ENCODE results near the gene CIROP.
"Not testable (repeated sequence)": the region's sequence is repeated elsewhere in the genome, so short reads cannot be mapped to it uniquely, and the experiment has no call there.

CIROP gene

DNA sequence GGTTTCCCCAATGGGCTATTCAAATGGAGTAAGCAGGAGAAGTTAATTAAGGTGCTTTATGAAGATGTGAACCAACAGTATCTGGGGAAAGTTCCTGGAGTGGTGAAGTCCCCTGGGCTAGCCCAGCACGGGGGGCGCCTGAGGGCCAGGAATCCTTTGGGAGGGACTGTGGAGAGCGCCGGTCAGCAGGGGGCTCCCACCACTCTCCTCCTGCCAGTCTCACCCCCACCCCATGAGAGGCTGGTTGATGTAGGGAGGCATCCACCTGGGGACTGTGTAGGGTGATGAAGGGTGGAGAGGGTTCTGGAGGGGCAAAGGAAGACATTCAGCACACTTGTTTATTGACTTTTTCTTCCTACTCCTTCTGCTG lies 9.9 kb upstream of the CIROP start:
- DNase-seq (ENCODE audit: low read depth), result no peak

DNA sequence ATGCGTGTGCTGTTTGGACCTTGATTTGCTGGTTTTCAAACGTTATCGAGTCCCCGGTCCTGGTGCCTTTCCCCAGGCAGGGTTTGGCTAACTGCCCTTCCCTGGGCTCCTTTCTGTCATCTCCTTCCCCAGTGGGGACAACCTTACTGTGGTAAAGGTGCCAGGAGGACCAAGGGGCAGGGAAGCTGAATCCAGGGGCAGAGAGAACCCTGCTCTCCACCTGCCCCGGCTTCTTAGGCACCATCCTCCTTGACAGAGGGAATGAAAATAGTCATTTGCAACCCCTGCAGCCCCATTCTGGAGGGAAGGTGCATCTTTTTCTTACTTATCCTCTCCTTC lies 9.3 kb upstream of the CIROP start:
- no peak for DNase-seq (ENCODE audit: low read depth)

DNA sequence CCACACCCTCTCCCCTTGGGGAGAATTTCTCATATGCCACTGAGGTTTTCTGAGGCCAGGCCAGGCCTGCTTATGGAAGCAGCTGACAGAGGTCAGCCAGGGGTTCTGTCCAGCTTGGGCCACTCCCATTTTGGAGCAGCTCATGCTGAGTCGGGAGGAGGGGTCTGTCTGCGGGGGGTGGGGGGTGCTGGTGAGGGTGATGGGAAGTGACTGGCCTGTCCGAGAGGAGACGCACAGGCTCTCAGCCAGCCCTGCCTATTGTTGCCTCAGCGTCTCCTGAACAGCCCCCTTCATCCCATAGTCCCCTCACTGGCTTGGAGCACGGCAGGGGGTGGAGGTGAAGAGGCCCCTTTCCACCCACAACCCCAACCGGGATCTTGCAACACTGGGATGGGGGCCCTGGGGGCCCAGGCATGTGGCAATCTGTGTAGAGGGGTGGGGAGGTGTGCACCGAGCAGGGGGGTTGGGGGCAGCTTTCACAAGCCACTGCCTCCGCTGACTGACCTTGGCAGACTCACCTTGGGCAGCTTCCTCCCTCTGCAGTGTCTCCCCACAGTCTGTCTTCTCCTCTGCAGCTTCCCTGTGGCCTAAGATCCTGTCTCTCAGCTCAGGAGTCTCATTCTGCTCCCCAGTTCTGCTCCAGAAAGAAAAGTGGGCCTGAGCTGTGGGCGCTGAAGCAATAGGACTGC lies 8.8 kb upstream of the CIROP start:
- DNase-seq (ENCODE audit: low read depth), result no peak

DNA sequence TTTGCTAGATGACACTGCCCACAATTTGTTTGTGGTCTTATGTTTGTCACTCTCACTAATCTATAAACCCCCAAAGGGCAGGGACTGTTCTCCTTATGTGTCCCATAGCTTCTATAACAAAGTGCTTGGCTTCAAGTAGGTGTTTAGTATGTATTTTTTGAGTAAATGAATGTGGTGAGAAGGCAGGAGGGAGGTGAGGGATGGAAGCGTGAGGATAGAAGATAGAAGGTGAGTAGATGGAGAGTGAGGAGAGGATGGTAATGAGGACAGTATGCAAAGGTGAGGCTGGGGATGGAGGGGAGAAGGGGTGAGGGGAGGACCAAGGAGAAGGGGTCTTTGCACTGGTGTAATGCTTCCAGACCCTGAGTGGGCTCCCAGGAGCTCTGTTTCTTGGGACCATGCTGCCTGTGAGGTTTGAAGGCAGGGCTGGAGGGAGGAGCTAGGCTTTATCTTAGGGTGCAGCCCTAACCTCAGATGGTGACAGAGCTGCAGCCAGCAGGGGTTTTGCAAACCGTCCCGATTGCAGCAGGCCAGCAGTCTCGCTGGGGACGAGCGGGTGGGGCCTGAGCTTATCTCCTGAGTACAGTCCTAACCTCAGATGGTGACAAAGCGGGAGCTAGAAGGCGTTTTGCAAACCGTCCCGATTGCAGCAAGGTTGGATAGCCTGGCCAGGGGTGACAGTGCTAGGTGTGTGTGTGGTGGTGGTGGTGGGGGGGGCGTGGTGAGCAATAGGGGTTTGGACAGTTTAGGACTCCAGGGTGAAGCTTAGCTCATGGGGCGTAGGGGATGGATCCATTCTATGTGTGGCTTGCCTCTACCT lies 7.8 kb upstream of the CIROP start:
- DNase-seq (ENCODE audit: low read depth), result no peak

DNA sequence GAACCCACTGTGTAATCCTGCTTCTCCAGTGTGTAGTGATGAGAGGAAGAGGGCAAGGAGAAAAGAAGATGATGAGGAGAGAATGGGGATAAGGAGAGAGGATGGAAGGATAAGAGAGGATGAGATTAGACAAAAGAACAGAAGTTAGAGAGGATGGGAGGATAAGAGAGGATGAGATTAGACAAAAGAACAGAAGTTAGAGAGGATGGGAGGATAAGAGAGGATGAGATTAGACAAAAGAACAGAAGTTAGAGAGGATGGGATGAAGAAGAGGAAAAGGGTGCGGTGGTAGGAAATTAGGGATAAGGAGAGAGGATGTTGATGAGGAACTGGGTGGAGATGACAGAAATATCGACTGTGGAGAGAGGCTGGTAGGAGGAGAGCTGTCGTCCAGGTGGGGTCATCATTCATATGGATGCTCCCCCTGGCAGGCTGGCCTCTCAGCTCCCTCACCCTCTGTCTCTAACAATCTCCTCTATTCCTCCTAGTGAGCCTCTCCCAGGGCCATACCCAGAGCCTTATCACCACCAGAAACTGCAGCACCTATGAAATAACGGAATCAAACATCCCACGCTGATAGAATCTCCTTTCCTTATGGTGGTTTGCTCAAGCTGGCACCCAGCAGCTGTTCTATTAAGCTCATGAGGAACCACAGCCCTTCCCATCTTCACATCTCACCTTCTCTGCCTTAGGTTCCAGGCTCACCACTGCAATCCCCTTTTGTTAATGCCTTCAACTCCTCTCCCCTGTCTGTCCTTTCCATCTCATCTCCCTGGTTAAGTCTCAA lies 6.0 kb upstream of the CIROP start:
- no peak for DNase-seq (ENCODE audit: low read depth)

DNA sequence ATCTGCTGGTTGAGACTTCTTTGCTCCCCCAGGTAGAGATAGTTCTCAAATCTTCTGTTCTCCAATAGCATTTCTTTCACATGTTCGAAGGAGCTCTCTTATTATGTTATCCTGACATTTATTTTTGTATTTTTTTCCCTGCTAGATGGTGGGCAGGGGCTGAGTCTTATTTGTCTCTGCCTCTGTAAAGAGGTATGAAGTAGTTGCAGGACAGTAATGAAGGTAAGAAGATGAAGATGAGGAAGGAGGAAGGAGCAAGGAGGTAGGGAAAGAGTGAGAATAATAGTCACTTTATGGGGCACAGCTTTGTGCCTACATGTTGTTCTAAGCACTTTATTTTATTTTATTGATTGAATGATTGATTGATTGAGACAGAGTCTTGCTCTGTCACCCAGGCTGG lies 5.0 kb upstream of the CIROP start:
- no peak for DNase-seq (ENCODE audit: low read depth)

DNA sequence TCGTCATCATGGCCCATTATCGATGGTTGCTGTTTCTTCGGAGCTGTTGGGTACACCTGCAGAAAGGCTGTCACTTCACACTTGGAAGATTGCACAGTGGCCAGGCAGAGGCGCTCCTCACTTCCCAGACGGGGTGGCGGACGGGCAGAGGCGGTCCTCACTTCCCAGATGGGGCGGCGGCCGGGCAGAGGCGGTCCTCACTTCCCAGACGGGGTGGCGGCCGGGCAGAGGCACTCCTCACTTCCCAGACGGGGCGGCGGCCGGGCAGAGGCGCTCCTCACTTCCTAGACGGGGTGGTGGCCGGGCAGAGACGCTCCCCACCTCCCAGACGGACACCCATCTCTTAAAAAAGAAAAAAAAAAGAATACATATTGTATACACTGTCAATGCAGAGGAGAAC lies 3.4 kb upstream of the CIROP start:
- not testable (repeated sequence) for DNase-seq (ENCODE audit: low read depth)

DNA sequence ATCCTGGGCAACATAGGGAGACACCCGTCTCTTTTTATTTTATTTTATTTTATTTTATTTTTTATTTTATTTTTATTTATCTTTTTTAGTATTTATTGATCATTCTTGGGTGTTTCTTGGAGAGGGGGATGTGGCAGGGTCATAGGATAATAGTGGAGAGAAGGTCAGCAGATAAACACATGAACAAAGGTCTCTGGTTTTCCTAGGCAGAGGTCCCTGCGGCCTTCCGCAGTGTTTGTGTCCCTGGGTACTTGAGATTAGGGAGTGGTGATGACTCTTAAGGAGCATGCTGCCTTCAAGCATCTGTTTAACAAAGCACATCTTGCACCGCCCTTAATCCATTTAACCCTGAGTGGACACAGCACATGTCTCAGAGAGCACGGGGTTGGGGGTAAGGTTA lies 2.8 kb upstream of the CIROP start:
- not testable (repeated sequence) for DNase-seq (ENCODE audit: low read depth)

DNA sequence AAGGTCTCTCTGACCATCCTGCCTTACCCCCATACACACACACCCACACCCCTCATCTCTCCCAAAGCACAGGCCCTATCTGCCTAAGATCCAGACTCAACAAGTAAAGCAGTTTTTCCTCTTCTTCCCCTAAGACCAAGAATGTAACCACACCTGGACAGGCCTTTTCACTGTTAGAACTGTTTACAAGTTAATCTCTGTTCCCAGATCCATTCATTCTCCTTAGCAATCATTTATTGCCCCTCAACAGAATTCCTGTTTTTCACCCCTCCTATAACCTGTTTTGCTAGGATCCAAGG lies 1.9 kb upstream of the CIROP start:
- DNase-seq (ENCODE audit: low read depth), result no peak

DNA sequence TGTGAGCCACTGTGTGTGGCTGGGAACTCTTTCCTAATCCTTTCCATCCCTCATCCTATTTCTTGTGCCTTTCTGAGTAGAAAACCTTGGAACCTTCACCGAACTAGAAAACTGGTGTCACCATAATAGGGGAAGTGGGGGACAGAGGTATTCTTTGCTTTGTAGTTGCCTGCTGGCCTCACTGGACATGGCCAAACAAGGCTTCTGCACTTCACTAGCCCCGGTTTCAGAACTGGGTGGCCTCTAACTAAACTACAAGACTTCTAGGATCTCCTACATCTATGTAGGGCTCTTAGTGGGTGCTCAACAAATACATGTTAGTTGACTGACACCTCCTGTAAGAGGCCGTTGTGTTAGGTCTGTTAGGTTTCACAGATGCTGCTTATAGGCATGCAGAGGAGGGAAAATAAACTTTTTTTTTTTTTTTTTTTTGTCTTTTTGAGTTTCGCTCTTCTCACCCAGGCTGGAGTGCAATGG lies 597 bp upstream of the CIROP start:
- no peak for DNase-seq (ENCODE audit: low read depth)

DNA sequence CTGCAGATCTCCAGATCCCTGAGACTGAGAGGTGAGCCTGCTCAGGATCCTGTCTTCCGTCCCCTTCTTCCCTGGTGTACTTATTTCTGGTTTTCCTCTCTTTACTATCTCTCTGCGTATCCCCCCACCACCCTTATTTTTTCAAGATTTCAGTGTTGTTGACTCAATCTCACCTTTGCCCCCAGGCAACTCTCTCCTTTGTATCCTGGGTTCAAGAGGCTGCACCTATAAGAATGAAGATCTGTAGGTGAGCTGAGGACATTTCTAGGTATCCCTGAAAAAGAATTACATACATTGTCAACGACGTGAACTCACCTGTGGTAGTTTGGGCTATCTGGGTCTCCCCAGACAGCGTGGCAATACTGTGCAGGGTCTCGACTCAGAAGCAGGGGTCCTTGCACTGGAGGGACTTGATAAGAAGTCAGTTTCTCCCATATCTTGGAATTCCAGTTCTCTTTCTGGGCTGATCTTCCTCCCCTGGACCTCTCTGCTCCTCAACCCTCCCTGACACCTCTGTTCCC lies 659 bp downstream of the CIROP start:
- no peak for DNase-seq (ENCODE audit: low read depth)

DNA sequence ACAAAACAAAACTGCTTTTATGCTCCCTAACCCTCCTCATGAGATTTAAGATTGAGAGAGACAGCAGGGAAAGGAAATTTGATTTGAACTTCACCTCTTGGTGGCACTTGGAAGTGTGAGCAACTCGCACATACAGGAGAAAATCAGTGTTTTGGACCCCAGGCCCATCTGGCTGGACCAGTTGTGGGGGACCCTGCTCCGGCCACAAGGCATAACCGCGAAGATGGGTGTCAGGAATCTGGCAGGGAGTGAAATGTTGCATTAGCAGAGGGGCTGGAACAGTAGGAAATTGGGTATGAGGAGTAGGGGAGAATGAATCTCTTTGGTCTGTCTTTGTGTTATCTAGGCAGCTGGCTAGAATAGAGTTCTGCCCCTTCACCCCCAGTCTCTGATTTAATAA lies 1.2 kb downstream of the CIROP start:
- no peak for DNase-seq (ENCODE audit: low read depth)

DNA sequence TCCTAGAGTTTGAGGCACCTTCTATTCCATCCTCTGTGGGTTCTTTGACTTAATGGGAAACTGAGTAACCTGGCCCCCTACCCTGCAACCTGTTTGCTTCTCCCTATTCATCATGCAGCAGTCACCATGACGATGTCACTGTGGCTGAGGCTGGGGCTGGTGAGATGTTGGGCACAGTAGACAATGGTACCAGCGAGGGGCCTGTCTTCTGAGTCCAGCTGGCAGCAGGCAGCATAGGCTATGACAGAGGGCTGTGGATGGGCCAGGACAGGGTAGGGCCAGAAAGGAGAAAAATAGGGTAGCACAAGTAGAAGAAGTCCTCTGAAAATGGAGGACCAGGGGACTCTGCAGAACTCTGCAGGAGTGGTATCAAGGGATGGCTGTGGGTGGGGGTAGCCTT lies 2.0 kb downstream of the CIROP start:
- no peak for DNase-seq (ENCODE audit: low read depth)

DNA sequence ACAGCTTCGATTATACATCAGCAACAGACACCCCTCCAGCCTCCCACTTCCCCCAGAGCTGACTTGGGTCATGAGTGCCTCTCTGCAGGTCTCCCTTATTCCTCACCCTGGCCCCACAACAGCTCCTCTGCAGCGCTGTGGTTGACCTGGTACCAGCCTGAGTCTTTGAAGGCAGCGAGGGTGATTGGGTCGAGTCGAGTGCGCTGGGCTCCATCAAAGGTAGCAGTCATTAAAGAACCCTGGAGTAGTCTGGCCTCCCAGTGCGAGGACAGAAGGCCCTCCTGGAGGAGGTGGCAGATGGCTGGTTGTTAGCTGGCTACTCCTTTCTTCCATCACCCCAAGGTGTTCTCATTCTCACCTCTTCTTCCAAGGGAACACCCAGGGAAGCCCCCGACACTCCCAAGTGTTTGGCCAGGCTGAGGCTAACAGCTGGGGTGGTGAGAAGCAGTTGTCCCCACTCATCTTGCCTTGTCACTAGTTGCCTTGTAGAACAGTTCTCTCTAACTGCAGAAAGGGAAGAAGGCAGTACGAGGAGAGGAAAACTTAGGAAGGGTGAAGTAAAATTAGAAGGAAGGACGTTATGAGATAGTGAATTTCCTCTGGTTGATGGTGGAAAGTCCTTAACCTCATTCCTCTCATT lies 2.7 kb downstream of the CIROP start:
- DNase-seq (ENCODE audit: low read depth), result no peak

DNA sequence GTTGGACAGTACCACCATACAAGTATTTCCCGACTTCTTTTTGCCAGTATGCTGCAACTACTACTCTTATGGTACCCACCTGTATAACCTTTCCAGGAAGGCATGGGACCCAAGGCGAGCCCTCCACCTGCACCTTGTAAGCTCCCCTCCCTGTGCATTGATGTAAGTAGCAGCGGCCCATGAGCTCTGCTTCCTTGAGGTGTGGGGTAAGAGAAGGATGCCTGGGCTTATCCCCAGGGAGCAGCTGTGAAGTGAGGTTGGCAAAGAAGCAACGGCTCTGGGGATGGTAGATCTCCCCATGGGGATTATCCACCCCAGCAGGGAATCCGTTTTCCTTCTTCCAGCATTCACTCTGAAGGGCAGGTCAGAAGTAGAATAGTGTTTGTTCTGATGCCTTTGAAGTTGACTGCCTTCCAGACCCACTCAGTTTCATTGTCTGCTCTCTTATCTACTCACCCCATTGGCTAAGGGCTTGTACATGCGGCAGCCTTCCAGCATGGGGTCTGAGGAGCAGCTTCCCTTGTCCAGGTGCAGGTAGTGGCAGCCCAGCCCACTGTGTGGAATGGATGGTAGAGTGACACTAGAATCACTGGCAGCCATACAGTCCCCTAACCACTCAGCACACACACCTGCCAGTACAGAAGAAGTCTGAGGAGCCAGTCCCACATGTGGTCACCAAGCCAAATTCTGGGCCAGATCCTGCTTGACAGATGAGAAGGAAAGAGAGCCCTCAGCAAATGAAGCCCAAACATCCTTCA lies 3.4 kb downstream of the CIROP start:
- no peak for DNase-seq (ENCODE audit: low read depth)

DNA sequence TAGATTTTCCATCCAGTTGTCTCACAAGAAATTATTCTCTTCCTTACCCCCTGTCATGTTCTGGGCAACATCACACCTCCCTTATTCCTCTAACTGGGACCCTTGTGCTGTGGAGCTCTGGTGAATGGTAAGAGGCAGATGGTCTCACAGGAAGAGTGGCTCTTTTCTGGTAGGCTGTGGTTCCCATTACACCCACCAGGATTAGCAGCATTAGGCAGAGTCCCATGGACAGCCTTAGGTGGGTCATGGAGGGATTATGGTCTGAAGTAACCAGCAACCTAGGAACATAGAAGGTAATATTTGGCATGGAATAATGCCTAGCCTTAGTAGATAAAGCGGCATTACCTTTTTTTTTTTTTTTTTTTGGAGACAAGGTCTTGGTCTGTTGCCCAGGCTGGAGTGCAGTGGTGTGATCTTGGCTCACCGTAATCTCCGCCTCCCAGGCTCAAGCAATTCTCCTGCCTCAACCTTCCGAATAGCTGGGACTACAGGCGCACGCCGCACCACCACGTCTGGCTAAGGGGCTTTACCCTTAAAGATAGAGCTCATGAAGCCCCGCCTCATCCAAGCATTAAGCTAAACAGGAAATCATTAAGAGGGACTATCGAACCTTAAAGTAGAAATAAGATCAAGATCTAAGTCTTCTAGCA lies 5.5 kb downstream of the CIROP start:
- DNase-seq (ENCODE audit: low read depth), result no peak

DNA sequence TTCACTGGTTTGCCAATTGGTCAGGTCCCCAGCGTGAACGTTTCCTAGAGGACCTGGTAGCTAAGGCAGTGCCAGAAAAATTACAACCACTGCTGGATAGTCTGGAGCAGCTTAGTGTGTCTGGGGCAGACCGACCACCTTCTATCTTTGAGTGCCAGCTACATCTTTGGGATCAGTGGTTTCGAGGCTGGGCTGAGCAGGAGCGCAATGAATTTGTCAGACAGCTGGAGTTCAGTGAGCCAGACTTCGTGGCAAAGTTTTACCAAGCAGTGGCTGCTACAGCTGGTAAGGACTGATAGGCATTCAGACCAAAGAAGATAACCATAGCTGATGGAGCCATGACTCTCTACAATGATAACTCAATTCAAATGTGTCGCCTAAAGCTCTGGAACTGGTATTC lies 7.0 kb downstream of the CIROP start:
- DNase-seq (ENCODE audit: low read depth), result no peak

DNA sequence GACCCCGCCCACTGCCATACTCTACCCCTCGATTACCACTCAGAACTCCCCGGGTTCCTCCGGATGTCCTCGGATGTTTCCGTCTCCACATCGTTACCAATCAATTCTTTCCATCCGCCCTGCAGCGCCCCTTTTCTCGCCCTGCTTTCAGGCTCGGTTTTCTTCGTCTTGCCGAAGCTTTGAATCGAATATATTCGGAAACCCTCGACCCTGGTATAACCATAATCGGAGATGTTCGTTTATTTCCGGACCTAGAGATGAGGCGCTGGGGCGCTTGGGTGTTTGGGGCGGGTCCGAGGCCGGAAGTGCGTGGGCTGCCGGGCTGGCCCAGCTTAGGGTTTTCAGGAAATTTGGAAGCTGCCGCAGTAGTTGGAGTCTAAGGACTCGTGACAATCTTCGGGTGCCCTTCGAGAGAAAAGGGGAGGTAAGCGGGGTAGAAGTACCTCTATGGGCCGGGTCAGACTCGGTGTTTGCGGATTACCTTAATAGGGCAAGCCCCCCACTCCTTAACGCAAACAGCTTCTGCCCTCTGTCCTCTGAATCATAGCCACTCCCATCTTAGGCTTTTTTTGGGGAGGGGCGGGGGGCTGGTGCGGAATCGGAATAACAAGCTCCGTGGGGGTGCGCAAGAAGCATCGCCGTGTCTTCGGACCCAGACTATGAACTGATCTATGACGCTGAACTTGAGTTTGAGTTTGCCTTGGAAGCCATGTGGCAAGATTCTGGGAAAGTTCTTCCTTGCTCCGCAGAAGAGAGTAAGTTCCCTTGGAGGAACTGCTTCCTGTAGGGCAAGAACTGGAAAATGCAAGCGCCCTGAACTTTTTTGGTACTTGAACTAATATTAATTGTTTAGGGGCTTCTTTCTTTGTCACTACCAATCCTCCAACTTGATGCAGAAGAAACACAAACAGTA lies 9.3 kb downstream of the CIROP start, which contains the start of gene C14orf119:
TSS of gene C14orf119 (plus strand) at position 310 of the 913 bp plus-strand sequence. CDS start 2,154 bp downstream, outside the sequence.
- DNase-seq (ENCODE audit: low read depth), result peak; percentile 99

DNA sequence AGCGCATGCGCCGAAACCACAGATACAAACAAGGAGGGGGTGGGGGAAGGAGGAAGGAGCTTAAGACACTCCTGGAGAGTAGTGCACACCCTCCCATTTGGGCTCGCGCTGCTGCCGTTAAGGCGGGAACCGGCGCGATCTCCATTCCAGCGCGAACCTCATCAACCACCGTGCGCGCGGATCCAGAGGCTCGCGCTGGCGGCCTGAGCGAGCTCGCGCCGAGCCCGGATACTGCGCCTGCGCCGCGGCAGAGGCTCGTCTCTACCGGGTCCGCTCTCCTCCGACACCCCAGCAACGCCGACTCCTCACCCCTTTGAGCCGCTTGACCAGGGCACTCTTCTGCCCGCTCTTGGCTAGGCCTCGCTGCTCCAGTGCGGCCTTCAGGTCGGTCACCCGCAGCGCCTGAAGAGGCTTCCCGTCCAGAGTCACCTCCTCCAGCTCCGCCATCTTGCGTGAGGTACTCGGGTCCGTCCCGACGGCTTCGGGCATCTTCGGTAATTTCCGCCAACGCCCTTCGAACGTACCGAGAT lies 10.1 kb downstream of the CIROP start, which contains the start of gene ACIN1:
TSS of gene ACIN1 (minus strand) at position 471 of the 530 bp plus-strand sequence. CDS start at position 447, 24 bp downstream.
- peak; percentile 51 for DNase-seq (ENCODE audit: low read depth)
